HG03196 (cell line): ENCODE measurements around the gene ZP1.
"Not testable (repeated sequence)": the region's sequence is repeated elsewhere in the genome, so short reads cannot be mapped to it uniquely, and the experiment has no call there.

ENCODE experiments used
- ATAC-seq: cut with Tn5 transposase; IDR thresholded peaks from one replicate; pipeline ENCODE4 v1.9.1; 2021; ENCODE audit not compliant: unreplicated experiment

ZP1 gene, protein sequence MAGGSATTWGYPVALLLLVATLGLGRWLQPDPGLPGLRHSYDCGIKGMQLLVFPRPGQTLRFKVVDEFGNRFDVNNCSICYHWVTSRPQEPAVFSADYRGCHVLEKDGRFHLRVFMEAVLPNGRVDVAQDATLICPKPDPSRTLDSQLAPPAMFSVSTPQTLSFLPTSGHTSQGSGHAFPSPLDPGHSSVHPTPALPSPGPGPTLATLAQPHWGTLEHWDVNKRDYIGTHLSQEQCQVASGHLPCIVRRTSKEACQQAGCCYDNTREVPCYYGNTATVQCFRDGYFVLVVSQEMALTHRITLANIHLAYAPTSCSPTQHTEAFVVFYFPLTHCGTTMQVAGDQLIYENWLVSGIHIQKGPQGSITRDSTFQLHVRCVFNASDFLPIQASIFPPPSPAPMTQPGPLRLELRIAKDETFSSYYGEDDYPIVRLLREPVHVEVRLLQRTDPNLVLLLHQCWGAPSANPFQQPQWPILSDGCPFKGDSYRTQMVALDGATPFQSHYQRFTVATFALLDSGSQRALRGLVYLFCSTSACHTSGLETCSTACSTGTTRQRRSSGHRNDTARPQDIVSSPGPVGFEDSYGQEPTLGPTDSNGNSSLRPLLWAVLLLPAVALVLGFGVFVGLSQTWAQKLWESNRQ

DNA sequence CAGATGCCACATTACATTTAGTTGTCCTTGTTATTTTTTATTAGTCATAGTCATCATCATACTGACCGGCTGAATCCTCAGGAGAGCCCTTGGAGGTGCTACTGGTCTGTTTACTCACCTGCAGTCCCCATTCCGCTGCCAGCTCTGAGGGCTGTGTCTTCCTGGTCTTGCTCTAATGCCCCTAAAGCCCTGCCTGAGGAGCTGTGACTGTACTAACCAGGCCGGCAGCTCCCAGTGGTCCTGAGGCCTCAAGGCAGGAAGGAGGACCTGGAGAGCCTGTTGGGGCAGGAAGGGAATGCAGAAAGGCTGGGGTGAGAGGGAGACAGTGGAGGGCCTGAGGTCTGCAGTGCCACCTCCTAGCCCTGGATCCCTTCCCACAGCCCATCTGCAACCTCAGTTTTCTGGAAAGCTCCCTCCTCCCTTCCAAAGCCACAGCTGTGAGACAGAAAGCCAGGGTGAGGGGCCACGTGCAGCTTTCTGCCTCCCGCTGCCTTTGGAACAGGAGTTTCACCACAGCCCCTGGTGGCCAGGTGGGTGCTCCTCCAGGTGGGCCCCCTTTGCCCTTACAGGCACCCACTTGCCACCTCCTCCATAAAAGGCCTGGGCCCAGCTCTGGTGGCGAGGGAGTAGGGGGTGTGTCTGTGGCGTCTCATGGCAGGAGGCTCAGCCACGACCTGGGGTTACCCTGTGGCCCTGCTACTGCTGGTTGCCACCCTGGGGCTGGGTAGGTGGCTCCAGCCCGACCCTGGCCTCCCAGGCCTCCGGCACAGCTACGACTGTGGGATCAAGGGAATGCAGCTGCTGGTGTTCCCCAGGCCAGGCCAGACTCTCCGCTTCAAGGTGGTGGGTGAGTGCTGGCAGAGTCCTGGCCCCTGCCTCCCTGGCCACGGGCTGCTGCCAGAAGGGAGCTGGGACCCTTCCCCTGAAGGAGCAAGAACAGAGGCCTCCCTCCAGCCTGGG lies at the start of gene ZP1:
TSS of gene ZP1 (plus strand) at position 632 of the 960 bp plus-strand sequence. CDS start at position 652, 20 bp downstream.
- no peak for ATAC-seq

DNA sequence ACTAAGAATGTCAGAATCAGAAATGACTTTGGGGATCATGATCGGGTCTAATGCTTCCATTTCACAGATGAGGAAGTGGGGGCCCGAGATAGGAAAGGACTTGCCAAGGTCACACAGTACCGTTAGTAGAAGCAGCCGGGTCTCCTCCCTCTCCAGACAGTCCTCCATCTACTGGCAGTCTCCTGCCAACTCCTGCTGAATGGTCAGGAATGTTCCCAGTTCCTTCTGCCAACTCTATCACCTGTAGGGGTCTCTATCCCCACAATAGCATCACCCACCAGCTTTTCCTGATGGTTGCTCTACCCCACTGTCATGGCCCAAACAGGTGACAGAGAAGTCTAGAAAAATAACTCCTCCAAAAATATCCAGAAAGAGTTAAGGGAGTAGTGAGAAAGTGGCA lies 49.3 kb upstream of the ZP1 start:
- ATAC-seq = no peak

DNA sequence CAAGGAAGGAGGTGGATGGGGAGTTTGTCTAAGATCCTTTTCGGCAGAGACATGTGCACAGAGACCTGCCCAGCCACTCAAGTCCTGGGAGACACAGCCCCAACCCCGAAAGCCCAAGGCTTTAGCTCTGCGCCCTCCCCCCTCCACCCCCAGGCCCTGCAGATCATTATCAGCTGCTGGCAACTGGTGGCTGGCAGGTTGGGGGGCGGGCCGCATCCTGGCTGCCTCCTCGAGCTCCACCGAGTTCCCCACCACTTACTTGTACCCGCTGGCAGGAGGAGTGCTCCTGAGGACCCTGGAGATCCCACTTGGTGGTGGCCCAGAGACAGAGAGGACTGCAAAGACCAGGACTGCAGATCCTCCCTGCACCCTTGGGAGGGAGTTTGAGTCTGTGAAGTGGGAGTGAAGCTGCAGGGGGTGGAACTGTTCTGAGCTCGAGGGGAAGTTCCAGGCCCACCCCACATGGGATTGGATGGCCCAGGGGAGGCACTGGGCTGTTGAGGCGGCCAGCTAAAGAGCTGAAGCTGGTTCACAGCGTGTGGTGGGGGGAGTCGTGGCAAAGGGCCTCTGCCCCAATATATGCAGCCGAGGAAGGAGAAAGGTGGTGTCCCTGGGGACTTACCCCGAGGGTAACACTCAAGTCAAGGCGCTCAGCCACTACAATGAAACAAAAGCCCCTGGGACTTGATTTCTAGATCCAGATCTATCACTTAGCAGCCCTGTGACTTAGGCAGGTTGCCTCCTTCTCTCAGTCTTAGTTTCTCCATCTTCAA lies 45.3 kb upstream of the ZP1 start:
- no peak for ATAC-seq

DNA sequence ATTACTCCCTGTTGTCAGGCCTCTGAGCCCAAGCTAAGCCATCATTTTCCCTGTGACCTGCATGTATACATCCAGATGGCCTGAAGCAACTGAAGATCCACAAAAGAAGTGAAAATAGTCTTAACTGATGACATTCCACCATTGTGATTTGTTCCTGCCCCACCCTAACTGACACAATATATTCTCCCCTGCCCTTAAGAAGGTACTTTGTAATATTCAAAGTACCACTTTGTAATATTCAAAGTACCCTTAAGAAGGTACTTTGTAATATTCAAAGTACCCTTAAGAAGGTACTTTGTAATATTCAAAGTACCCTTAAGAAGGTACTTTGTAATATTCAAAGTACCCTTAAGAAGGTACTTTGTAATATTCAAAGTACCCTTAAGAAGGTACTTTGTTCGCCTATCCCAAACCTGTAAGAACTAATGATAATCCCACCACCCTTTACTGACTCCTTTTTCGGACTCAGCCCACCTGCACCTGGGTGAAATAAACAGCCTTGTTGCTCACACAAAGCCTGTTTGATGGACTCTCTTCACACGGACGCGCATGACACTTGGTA lies 43.5 kb upstream of the ZP1 start:
- ATAC-seq = not testable (repeated sequence)

DNA sequence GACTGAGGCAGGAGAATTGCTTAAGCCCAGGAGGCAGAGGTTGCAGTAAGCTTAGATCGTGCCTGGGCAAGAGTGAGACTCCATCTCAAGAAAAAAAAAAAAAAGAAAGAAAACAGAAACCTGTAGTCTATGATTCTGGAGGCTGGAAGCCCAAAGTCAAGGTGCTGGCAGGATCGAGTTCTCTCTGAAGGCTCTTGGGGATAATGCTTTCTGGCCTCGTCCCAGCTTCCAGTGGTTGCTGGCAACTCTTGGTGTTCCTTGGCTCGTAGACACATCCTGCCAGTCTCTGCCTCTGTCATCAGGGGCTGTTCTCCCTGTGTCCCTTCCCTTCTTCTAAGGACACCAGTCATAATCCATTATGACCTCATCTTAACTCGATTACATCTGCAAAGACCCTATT lies 42.2 kb upstream of the ZP1 start:
- no peak for ATAC-seq

DNA sequence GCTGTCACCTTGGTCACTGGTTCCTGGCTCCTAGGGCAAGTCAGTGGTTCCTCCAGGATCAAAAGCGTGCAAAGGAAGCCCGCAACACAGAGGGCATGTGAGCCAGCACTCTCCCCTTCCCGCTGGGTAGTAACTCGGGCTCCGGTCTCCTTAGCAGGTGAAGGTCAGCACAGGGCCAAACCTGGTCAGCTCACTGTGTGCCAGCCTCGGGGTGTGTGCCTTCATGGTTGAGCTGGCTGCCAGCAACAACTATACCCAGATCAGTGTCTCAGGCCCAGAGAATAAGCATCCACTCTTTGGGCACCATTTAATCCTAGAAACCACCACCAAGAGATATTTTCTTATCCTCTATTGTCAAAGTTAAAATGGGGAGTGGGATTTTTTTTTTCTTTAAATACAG lies 41.6 kb upstream of the ZP1 start:
- no peak for ATAC-seq

DNA sequence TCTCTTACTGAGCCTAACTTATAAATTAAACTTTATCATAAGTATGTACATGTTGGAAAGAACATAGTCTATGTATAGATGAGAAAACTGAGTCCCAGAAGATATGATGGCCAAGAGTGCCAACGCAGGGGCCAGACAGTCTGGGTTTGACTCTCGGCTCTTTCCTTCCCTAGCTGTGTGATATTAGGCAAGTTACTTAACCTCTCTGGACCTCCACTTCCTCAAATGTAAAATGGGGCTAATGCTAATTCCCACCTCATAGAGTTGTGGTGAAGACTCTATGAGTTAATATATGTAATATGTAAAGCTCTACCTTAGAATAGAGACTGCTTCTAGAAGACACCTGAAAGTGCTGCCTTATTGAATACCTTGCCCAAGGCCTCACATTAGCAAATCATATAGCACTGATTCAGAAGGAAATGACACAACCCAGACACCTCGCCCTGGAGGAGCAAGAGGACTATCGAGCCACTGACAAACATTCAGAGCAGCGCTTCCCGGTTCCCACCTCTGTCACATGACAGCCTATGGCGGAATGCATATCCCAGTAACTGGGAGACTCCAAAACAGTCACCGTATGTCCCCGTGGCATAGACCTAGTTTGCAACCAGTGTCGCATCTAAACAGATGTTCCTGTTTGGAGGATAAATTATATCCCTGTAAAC lies 36.7 kb upstream of the ZP1 start:
- ATAC-seq = no peak

DNA sequence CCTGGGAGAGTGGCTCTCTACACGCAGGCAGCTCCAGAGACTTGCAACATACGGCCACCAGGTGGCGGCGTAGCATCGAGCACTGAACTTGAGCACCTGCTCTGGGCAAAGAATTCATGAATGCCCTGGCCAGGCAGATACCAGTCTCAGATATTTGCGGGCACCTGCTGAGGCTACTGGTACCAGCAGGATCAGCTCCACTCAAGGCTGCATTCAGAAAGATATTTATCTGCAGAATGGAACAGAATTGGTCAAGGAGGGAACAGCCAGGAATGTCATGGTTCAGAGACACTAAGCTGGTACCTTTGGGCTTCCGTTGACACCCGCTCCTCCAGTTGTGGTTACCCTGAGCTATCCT lies 36.2 kb upstream of the ZP1 start:
- ATAC-seq = peak; percentile 73

DNA sequence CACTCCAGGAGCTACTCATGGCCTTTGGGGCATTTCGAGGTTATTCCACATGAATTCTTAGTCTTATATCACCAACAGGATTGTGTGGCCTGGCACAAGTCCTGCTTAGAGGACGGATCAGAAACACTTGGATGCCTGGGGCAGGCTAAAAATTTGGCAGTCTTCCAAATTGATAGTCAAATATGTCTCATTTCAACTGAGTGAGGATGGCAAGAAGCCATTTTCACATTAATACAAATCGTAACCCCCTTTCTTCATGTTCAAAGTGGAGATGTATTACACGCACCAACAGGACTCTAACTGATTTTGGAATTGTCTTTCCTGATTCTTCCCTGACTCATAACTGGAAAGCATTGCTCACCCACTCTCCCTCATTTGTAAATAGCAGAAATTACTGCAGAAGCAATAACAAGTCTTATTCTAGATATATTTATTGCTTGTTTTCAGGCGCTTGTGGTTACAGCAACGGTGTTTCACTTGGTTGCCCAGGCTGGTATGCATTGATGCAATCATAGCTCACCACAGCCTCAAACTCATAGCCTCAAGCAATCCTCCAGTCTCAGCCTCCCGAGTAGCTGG lies 35.8 kb upstream of the ZP1 start:
- ATAC-seq = no peak

DNA sequence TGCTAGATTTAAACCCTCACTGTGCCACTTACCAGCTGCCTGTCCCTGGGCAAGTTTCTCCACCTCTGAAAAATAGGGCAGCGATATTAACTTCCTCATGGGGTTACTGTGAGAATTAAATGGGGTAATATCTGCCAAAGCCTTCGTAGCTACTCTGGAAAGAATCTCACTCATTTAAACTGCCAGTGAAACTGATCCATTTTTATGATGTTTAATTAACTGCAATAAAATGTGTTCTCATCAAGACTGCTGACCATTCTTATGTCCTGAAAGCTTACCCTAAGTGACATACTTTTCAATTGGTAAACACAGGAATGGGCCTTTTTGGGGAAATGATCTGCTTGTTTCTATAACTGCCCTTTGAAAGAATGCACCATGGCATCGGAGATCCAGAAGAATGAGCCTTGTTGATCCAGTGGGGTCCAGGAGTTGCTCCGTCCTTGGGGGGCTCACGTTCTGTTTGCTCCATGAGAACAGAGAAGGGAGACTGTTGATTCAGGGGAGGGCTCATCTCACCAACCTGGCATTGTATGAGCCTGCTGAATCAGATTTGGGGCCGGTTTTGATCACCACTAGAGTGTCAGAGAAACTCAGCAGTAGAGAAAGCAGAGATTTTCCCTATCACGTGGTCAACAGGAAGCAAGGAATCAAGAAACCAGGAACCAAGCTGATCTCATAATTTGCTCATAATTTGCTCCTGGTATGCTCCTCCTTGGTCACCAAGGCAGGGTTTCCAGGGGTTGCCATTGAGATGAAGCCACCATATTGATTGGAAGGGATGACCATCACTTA lies 32.4 kb upstream of the ZP1 start:
- no peak for ATAC-seq

DNA sequence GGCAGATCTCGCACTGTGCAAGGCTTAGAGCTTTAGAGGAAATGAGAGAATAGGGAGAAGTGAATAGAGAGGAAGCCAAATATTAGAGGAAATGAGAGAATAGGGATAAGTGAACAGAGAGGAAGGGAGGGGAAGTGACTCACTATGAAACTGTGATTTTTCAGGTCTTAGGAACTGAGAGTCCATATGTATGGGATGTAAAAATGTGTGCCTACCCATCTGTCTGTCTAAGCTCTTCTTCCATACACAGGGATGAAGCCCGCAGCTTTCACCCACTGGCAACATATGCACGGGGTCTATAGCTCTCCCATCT lies 31.9 kb upstream of the ZP1 start:
- no peak for ATAC-seq

DNA sequence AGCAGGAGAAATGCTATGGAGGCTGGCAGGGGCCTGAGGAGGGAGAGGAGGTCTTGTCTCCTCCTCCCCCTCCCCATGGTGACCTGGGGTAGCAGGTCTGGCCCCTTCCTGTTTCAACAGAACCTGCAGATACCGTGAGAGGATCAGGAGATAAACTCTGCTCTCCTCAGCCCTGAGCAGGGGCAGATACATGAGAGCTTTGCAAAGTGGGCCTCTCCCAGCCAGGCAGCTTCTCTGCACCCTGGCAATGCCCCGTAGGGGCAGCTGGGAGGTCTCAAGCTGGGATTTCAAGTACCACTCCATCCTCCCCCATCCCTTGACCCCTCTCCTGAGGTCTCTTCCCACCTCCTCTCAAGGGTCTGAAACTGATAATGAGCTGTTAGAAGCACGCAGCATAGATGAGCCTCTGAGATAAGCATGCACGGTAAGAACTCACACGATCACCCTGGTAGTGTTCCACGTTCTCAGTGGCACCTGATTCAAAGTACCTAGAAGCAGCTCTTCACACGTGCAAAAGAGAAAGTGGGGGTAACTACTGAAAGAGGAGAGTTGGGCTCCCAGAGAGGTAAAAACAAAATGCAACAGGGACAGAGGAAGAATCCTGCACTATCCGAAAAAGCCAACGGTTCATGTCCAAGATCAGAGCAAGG lies 30.4 kb upstream of the ZP1 start:
- ATAC-seq = no peak

DNA sequence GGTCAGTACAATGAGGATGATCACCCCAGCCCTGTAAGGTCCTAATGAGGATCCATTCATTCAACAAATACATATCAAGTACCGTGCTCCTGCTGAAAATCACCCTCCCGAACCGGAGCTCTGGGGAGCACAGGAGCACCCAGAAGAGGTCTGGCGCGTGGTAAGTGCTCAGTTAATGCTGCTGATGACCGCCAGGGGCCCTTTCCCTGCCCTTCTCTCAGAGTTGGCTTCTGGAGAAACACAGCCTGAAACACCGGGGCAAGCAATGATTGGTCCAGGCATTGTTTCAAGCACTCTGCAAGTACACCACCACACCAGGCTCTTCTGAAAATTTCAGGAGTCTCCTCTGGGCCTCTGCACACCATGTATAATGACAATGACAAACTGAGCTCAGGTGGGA lies 29.2 kb upstream of the ZP1 start:
- ATAC-seq = no peak

DNA sequence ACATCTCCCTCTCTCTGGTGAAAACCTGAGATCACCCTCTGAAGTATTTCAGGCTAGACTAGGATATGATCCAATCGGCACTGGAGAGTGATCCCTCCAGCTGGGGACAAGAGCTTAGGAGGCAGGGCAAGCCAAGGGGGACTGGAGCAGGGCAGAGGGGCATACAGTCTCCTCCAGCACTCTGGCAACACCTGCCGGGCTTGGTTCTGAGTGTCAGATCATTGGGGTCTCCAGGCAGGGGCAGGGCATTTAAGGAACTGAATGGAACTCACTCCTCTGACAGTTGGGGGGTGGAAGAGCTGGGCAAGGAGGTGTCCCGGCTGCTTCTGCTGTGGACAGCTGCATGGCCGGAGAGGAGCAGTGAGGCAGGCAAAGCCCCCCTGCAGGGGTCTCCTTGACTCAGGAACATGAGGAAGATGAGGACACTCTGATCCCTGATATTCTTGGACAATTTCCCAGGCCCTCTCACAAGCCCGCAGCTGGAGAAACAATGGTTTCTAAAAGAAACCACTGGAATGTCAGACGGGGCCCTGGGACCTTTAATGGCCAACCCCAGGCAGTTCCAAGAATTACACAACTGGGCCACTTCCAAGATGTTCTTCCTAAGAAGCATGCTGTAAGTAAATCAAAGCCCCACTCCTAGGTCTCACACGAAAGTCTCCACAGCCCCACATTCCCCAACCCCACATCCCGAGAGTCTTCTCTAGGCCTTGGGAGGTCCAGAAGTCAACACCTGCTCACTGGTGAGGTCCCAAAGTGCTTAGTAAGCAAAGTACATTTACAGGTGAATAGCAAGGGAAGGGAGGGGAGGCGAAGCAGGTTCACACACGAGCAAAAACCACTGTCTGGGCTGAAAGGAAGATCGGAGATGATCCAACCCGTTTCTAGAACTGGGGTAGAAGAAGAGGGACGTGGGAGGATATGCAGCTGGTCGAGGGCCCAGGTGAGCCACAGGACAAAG lies 26.6 kb upstream of the ZP1 start:
- ATAC-seq = no peak

DNA sequence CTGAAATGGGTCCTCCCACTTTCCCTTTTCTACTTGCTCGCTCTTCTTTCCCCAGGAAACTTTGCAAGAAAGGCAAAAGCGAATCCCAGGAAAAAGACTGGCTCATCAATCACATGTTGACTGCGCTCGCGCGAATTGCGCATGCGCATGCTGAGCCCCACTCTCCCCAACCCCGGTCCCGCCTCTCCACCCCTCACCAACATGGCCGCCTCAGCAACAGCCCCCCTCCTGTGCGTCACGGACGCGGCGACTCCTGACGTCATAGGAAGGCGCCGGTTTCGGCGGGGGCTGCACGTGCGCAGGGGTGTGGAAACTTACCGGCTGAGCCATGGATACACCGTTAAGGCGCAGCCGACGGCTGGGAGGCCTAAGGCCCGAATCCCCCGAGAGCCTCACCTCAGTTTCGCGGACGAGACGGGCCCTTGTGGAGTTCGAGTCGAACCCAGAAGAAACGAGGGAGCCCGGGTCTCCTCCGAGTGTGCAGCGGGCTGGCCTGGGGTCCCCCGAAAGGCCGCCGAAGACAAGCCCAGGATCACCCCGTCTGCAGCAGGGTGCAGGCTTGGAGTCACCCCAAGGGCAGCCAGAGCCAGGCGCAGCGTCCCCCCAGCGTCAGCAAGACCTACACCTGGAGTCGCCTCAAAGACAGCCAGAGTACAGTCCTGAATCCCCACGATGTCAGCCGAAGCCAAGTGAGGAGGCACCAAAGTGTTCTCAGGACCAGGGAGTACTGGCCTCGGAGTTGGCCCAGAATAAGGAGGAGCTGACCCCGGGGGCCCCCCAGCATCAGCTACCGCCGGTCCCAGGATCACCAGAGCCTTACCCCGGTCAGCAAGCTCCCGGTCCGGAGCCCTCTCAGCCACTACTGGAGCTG lies 25.3 kb upstream of the ZP1 start, which contains the start of gene CCDC86:
TSS of gene CCDC86 (plus strand) at position 317 of the 871 bp plus-strand sequence. CDS start at position 329, 12 bp downstream.
- ATAC-seq = peak; percentile 79
